GM18867 (cell line): ENCODE data around the gene CCNT2.
"Not testable (repeated sequence)": the region's sequence is repeated elsewhere in the genome, so short reads cannot be mapped to it uniquely, and the experiment has no call there.

Experiments
- ATAC-seq: cut with Tn5 transposase; IDR thresholded peaks from one replicate; pipeline ENCODE4 v1.9.1; 2021; ENCODE audit warnings: mild to moderate bottlenecking, moderate library complexity; ENCODE audit not compliant: unreplicated experiment

Gene CCNT2

DNA sequence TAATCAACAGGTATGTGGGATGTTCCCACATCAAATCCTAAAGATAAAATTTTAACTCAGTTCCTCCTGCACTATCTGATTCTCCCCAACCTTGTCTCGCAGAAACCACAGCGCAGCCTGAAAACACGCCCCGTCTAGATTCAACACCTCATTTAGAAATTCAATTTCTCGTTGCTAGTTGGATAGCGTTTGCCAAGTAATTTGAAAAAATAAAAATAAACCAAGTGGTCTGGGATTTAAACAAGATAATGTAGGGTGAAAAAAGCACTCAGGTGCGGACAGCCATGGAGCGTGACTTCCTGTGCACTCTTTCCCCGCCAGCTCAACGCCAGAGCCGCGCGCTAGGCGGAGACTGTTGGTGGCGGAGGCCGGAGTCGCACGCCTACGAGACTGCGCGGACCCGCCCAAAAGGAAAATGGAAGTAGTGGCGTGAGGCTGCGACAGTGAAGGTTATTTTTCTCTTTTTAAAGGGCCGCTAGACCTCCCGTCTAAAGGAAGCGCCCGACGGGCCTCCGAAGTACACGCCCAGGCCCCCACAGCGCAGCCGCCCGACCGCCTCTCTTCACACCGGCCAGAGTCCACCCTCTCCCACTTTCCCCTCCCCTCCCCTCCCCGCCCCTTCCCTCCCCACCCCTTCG is 615 bp upstream of the CCNT2 start:
- ATAC-seq: peak; percentile 73

DNA sequence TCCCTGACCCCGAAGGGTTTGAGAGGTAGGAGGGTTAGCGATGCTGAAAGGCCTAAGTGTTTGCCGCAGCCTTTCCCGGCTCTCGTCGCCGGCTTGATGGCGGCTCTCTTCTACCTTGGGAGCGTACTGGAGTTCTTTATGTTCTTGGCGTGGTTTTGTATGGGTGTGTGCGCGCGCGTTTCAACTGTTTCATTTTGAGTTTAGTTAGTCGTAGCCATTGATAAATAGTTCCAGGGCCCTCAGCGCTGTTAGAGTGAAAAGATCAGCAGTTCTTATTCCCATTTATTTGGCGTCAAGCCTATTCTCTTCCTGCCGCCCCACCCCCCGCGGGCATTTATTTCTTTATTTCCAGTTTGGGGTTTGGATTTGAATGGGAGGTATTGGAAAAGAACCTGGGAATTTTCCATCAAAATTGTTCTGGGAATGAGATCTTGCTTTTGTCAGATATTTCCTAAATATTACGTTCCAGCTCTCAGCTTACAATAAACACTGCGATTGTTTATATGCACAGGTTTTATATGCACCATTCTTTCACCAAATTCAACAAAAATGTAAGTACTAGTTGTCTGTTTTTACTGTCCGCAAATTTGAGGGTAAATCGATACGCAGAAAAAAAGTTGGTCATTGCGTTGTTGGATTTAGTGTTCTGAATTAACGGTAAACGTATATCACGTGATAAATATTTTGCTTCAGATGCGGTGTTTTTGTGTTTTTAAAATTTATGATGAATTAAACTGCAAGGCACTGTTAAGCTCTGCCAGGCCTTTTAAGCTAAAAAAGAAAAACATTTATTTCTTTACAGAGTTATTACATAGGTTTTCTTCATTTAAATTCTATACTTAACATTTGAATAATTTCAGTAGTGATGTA is 954 bp downstream of the CCNT2 start:
- ATAC-seq: no peak

DNA sequence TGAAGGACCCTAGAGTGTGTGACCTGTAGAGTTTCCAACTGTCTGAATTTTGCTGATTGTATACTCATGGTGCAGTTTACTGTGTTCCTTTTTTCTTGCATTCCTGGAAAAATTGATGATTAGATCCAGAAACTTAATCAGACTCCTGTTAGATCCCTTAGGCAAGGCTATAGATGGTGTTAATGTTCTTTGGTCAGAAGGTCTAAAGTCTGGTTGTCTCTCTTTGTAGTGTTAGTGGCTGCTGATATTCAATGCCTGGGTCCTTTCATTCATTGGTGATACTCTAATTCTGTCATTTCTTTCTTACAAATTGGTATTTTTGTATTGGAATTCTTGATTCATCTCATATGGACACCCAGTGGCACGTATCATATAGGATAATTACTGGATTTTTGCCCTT is 6.3 kb downstream of the CCNT2 start:
- ATAC-seq: no peak

DNA sequence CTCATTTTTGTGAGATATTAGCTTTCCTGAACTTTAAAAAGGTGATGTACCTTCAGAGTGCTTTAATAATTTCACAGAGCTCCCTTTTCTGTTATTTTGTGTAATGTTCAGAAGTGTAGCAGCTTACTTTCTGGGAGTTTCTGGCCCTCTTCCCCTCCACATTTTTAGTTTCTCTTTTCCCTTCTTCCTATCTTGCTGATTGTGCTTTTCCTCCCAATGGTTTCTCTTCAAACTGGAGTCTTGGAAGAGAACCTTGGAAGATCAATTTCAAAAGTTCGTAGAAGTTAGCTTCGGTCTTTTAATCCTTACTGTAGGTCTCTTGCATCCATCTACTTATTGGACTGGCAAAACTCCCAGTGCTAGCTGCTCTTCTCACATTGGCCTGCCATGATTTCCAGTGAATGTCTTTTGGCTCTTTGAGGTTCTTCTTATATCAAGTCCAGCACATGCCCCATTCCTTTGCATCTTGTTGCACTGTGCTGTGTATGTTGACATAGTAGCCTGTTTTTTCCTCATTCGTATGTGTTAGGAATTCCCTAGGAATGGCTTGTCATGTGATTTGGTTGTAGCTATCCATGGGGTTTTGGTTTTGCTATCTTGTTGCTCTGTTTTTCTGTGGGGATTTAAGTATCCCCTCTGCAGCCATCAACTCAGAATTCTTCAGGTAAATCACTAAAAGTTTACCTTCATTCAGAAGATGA is 7.8 kb downstream of the CCNT2 start:
- ATAC-seq: no peak

DNA sequence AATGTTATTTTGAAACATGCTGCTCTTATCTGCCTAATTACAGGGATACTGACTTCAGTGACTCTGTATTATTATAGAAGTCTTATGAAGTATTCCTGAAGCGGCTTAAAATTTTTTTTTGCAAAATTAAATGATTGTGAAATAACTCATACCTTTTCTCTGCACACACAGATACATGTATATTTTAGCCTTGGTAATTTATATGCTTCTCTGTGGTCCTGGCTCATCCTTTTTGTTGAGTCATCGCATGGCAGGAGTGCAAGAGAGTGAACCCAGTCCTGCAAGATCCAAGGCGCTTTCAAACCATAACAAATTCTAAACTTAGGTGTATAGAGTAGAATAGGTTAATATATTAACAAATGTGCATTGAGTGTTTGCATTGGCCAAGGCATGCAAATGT is 8.6 kb downstream of the CCNT2 start:
- ATAC-seq: no peak

DNA sequence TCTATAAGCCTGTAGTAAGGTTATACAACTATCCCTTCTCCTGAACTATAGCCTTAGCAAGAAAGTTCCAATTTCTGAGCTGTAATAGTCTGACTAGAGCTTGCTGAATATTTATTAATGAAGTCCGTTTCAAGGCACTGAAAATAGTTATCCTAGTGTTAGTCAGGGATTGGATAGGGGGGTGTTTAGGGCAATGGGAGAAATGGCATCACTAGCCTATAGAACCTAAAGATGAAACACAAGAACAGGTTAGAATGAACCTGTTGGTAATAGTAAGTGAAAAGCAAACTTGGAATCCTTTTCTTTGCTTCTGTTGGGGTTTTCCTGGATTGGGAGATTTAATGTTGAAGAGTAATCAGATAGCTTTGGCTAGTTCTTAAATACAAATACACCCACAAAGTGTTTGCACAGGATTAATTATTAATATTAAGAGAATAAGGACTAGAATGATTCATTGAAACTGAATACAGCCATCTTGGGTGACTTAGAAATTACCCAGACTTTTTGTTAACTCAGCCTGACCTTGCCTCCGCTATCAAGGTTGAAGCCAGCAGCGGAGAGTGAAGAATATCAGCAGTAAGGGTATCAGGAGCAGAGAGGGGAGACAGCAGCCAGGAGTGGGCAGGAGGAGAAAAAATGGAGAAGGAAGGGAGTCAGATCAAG is 14.4 kb downstream of the CCNT2 start:
- ATAC-seq: no peak

DNA sequence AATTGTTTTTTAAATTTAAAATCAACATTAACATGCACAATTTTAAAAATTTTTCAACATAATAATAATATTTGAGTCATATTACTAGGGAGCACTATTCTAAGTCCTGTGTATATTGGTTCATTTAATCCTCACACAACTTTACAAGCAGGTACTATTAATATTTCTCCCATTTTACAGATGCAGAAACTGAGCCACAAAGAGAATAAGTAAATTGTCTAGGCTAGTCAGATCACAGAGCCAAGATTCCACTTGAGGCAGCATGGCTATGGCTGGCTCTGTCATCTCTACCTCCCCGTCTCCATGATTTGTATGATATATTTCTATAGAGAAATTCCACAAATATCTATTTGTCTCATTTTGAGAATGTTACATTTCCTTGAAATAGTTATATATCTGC is 15.1 kb downstream of the CCNT2 start:
- no peak for ATAC-seq

DNA sequence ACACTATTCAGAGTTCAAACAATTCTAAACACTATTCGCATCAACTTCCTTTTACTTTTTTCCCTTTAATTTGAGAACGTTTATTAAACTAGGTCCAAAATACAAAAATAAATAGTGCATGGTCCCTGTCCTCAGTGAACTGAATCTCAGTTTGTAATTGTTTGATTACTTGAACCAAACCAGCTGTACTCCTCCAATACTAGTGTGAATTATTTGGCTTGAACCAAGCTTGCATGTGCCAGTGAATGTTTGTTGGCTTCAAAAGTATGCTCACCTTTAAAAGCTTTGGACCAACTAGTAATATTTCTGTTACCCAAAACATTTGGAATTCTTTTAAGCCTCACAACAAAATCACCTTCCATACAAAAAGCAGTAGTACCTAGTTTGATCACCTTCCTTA is 15.5 kb downstream of the CCNT2 start:
- no peak for ATAC-seq

DNA sequence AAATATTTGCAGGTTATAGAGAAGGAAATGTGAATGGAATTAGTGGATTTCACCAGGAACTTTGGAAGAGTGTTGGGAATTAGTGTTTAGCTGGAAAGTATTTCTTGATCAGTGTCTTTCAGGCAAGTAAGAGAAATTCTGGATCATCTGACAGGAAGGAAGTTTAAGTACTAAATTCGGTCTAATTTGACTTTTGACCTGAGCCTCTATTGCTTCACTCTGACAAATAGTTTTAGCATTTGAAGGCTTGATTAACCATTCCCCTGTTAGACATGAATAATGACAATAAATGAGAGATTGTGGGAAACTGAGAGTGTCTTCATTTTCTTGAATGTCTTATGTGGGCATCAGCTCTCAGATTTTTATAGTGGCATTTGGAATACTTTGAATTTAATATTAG is 16.0 kb downstream of the CCNT2 start:
- no peak for ATAC-seq

DNA sequence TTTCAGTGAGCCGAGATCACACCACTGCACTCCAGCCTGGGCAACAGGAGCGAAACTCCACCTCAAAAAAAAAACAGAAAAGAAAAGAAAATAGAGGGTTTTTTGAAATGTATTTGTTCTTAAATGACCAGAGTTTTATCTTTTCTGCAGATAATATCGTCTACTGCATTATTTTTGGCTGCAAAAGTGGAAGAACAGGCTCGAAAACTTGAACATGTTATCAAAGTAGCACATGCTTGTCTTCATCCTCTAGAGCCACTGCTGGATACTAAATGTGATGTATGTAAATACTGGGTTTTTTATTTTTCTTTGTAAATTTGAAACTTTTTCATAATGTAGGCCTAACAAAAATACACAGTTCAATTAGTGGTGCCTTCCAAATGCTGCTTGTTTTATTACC is 18.1 kb downstream of the CCNT2 start:
- ATAC-seq: no peak

DNA sequence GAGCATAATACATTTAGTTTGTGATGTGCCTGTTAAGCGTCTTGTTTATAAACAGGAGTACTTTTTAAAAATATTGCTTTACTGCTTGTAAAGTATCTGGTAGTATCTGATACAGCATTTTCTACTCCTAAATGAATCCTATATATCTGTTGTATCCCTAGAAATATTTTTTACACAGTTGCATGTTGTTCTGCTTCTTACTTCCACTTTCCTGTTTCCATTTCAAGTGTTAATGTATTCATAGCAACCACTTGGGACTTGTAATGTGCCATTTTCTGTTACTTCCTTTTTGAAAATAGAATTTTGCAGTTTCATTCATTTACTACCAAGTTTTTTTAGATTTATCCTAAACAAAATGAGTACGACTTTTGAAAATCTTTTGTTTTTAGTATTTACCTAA is 24.9 kb downstream of the CCNT2 start:
- ATAC-seq: peak; percentile 82

DNA sequence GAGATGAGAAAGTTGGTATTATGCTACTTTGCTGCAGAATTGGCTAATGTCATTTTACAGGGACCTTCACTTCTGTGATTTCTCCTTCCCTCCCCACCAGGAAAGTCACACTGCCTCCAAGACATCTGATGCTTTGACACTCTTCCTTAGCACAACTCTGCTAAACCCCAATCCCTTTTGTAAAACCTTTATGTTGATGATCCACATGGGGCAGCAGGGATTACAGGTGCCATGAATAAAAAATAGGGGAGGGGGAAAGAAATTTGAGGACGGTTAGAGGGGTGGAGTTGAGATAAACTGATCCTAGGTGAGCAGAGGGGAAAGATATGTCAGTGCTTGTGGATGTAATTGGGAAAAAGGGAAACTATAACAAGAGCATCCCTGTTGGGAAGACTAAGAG is 26.4 kb downstream of the CCNT2 start:
- no peak for ATAC-seq

DNA sequence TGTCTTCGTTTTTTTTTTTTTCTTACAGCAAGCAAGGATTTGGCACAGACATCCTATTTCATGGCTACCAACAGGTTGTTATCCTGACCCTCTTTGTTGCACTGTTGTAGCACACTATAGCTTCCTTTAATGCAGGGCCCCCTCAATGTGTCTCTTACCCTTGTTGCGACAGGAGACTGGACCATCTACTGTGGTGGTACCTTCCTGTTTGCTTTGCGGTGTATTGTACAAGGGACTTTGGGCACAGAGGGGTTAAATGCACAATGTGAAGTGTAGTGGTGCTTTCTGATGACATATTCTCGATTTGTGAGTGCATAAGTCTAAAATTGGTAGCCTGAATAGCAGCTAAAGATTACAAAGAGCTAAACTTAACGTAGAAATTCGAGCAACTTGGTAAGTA is 27.5 kb downstream of the CCNT2 start:
- ATAC-seq: no peak

DNA sequence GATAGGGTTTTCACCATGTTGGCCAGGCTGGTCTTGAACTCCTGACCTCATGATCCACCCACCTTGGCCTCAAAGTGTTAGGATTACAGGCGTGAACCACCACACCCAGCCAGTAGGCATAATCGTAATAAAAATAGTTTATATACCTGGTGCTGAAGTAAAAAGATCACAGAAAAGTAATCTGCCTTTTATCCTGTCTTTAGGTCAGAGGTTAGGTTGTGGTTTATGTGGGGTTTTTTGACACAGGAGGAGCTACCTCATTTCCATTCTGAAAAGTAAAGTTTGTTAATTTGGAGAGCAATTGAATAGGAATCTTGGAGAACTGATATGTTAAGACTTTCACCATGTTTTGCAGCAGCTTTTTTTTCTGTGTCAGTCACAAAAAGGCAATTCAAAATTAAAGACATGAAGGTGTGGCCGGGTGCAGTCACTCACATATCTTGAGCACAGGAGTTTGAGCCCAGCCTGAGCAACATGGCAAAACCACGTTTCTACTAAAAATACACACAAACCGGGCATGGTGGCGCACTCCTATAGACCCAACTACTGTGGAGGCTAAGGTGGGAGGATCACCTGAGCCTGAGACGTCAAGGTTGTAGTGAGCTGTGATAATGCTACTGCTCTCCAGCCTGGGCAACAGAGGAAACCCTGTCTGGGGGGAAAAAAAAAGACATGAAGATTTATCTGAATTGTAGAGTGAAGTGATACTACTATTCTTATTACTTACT is 31.5 kb downstream of the CCNT2 start:
- no peak for ATAC-seq

DNA sequence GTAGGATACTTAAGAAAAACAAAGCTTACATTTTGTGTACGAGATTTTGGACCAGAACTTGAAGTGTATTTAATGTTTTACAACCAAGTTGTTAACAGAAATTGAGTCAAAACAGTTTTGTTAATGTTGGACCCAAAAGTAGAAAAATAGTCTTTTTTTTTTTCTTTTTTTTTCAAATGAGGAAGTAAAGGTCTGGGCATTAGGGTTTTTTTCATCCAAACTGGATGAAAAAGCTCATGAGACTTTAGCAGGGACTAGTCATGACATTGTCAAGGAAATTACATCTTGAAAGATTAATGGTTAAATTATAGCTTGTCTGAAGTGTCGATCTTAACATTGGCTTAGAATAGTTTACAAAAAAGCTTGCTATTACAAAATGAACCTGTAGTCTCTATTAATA is 32.3 kb downstream of the CCNT2 start:
- no peak for ATAC-seq

DNA sequence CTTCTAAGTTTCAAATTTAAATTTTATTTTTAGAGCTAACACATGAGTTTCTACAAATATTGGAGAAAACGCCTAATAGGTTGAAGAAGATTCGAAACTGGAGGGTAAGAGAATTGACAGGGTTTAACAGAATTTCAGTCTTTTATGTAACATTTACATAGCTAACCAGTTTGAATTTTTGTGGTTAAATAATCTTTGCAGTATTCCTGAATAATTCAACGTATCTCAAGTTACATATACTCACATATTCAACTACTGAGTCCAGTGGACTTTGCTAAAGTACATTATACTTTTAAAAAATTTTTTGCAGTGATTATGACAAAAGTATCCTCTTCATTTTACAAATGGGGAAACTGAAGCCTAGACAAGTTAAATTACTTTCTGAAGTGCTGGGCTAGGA is 34.0 kb downstream of the CCNT2 start:
- no peak for ATAC-seq

DNA sequence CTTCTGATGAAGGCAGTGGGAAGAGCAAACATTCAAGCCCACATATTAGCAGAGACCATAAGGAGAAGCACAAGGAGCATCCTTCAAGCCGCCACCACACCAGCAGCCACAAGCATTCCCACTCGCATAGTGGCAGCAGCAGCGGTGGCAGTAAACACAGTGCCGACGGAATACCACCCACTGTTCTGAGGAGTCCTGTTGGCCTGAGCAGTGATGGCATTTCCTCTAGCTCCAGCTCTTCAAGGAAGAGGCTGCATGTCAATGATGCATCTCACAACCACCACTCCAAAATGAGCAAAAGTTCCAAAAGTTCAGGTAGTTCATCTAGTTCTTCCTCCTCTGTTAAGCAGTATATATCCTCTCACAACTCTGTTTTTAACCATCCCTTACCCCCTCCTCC is 35.4 kb downstream of the CCNT2 start:
- ATAC-seq: no peak

DNA sequence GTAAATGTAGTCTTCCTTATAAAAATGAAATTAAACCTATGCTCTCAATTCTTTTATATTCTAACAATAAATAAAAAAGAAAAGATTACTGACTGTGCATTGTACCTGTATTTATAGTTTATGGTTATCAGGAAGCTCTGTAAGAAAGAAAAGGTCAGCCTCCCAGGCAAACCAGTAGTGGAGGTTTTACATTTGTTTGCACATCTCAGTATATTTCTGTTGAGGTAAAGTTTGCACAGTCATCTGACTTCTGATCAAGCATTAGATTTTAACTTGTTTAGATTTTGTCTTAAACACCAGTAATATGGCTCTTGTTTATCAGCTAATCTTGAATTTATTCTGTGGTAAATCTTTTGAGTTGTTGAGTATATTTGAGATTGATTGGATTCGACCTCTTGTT is 37.1 kb downstream of the CCNT2 start:
- ATAC-seq: no peak

DNA sequence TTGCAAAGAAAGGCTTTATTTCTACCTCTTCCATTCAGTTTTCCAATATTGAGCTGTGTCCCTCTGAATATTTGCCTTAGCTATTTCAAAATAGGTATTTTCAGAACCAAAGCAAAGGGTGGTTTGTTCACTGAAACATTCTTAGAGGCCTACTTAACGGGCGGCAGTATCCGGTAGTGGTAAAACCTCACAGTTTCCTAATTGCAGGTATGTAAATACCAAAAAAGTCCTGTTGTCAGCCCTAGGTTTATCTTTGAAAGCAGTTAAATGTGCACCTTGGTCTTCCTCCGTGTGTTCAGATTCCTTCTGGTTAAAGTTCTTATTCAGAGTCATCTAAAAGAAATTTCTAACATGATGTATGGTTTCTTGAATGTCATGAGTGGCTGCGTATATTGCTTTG is 38.9 kb downstream of the CCNT2 start:
- no peak for ATAC-seq

DNA sequence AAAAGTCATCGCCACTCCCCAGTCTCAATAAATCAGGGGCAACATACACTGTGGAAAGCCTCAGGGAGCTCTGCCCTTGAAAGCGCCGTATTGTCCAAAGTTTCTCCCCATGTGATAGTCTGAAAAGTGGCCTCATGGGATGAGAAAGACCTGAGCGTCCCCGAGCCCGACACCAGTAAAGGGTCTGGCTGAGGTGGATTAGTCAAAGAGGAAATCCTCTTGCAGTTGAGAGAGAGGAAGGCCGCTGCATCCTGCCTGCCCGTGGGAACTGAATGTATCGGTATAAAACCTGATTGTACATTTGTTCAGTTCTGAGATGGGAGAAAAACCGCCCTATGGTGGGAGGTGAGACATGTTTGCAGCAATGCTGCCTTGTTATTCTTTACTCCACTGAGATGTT is 48.5 kb downstream of the CCNT2 start:
- not testable (repeated sequence) for ATAC-seq
